HepG2 (cell line): ENCODE data around the gene LRRC8C. TPM values are rescaled to one million over a fixed set of nuclear protein-coding genes. Genes with fewer than 3 reads are reported as not detected.

Experiments used
- ATAC-seq: fragments of 200-7000 bp; cut with Tn5 transposase; 3 replicates; pipeline ENCODE4 v1.9.1; 2020; ENCODE audit warnings: mild to moderate bottlenecking, moderate library complexity
- BruUV-seq: library from RNA; stranded (reverse); fragments of 400-500 nt; replicated peaks from 2 replicates; lab custom pipeline; 2021; lab: Mats Ljungman, UMichigan
- CTCF ChIA-PET: fragments of 300-600 bp; formaldehyde crosslinking; extraction: SDS; loops from one replicate; lab custom pipeline; 2021; ENCODE audit warnings: low total read pairs, inconsistent platforms, low intra/inter-chr PET ratio; lab: Yijun Ruan, JAX
- POLR2A ChIA-PET: fragments of 350-600 bp; sonication (Branson Sonifier 250); formaldehyde crosslinking; loops from one replicate; lab custom pipeline; 2020; ENCODE audit warnings: antibody characterized with exemption, inconsistent platforms; lab: Yijun Ruan, JAX
- DNase-seq: peaks from one replicate; pipeline ENCODE4 v3.0.0-alpha.2; 2015; ENCODE audit warnings: low spot score
- FAIRE-seq: peaks from 3 replicates; lab custom pipeline; 2011; peaks lifted over from hg19 to GRCh38; lab: Jason Lieb, UNC
- H2AFZ ChIP-seq: one replicate; pipeline ENCODE4 v1.6.1; 2011; ENCODE audit warnings: low read length, inconsistent platforms
- H3K27ac ChIP-seq: fragments of 300-600 bp; 3 replicates; pipeline ENCODE4 v1.8.0; 2011; ENCODE audit warnings: mixed run types, mild to moderate bottlenecking, mixed read lengths, low read length, inconsistent platforms; ENCODE audit not compliant: insufficient read depth; ENCODE audit errors: extremely low read length
- H3K27me3 ChIP-seq, 2 experiments: fragments of 200-600 bp in 1 of 2; 2 replicates in 1 of 2; 3 replicates in 1 of 2; pipeline versions ENCODE4 v1.6.0 to v1.8.0; 2011; ENCODE audit warnings: low read length in 2 of 2, mild to moderate bottlenecking in 2 of 2, moderate library complexity in 2 of 2, inconsistent platforms in 1 of 2; ENCODE audit not compliant: insufficient read depth in 2 of 2, control insufficient read depth in 1 of 2
- H3K36me3 ChIP-seq, 2 experiments: fragments of 200-600 bp in 1 of 2; replicated peaks in 1 of 2; 2 replicates in 1 of 2; 3 replicates in 1 of 2; pipeline versions ENCODE4 v1.5.1 to v1.8.0; 2011; ENCODE audit warnings: low read length in 2 of 2, inconsistent platforms in 1 of 2; ENCODE audit not compliant: insufficient read depth in 2 of 2, control insufficient read depth in 1 of 2
- H3K4me1 ChIP-seq: 2 replicates; pipeline ENCODE4 v1.5.1; 2012; ENCODE audit warnings: low read length, inconsistent platforms; ENCODE audit not compliant: insufficient read depth
- H3K4me2 ChIP-seq: 2 replicates; pipeline ENCODE4 v1.6.0; 2011; ENCODE audit warnings: low read depth, low read length, inconsistent platforms
- H3K4me3 ChIP-seq, 3 experiments: fragments of 200-600 bp in 1 of 3; sonication (generic), shearing (Covaris generic) in 1 of 3; replicated peaks in 1 of 3; 2 replicates each; pipeline ENCODE4 v1.5.1; 2011 to 2016; ENCODE audit warnings: low read length in 3 of 3, inconsistent platforms in 2 of 3, low read depth in 2 of 3, mild to moderate bottlenecking in 2 of 3, control low read depth in 1 of 3, mixed read lengths in 1 of 3; ENCODE audit not compliant: insufficient read depth in 1 of 3
- H3K79me2 ChIP-seq: one replicate; pipeline ENCODE4 v1.6.1; 2011; ENCODE audit warnings: low read length, inconsistent platforms; ENCODE audit not compliant: insufficient read depth
- H3K9ac ChIP-seq: 2 replicates; pipeline ENCODE4 v1.6.0; 2011; ENCODE audit warnings: mild to moderate bottlenecking, low read depth, low read length, inconsistent platforms; ENCODE audit not compliant: insufficient read depth
- H3K9me3 ChIP-seq: 2 replicates; pipeline ENCODE4 v1.5.1; 2012; ENCODE audit warnings: mild to moderate bottlenecking, low read length
- H4K20me1 ChIP-seq: 2 replicates; pipeline ENCODE4 v1.6.0; 2011; ENCODE audit warnings: inconsistent platforms, mild to moderate bottlenecking, low read length, moderate library complexity; ENCODE audit not compliant: insufficient read depth
- JUND ChIP-seq: sonication (generic); formaldehyde crosslinking; IDR thresholded peaks from 2 replicates; pipeline ENCODE4 v1.8.0; 2022; ENCODE audit warnings: mild to moderate bottlenecking, missing genetic modification reagents
- KLF12 ChIP-seq: sonication (generic); formaldehyde crosslinking; IDR thresholded peaks from 2 replicates; pipeline ENCODE4 v1.4.0; 2020; ENCODE audit warnings: missing genetic modification reagents, borderline replicate concordance
- NFKB2 ChIP-seq: sonication (generic); formaldehyde crosslinking; IDR thresholded peaks from 2 replicates; pipeline ENCODE4 v1.4.0; 2020; ENCODE audit warnings: missing genetic modification reagents, borderline replicate concordance
- NR2F1 ChIP-seq, 2 experiments: fragments of 450-650 bp in 1 of 2; formaldehyde crosslinking in 1 of 2; IDR thresholded peaks; 2 replicates each; pipeline versions ENCODE4 v1.5.0 to v1.6.1; 2016 to 2020; ENCODE audit warnings: mild to moderate bottlenecking in 1 of 2, missing compliant biosample characterization in 1 of 2, missing genetic modification reagents in 1 of 2, moderate library complexity in 1 of 2
- SAP130 ChIP-seq: IDR thresholded peaks from 2 replicates; pipeline ENCODE4 v1.6.1; 2016; ENCODE audit warnings: low read depth
- YEATS4 ChIP-seq: sonication (generic); formaldehyde crosslinking; IDR thresholded peaks from 2 replicates; pipeline ENCODE4 v1.4.0; 2020; ENCODE audit warnings: missing genetic modification reagents, borderline replicate concordance
- ZNF44 ChIP-seq: sonication (generic); formaldehyde crosslinking; IDR thresholded peaks from 2 replicates; pipeline ENCODE4 v1.5.1; 2020; ENCODE audit warnings: mild to moderate bottlenecking, missing genetic modification reagents
- ZNF768 ChIP-seq: sonication (generic); formaldehyde crosslinking; IDR thresholded peaks from 2 replicates; pipeline ENCODE4 v1.4.0; 2020; ENCODE audit warnings: missing genetic modification reagents
- ZNF772 ChIP-seq: sonication (generic); formaldehyde crosslinking; IDR thresholded peaks from 2 replicates; pipeline ENCODE4 v1.5.0; 2020; ENCODE audit warnings: mild to moderate bottlenecking, missing genetic modification reagents
- ZNF816 ChIP-seq: sonication (generic); formaldehyde crosslinking; IDR thresholded peaks from 2 replicates; pipeline ENCODE4 v1.8.0; 2022; ENCODE audit warnings: missing genetic modification reagents, mild to moderate bottlenecking, borderline replicate concordance
- ZNF879 ChIP-seq: sonication (generic); formaldehyde crosslinking; IDR thresholded peaks from 2 replicates; pipeline ENCODE4 v1.8.1; 2023; ENCODE audit warnings: missing genetic modification reagents
- WGBS: methylation state at CpG from one replicate; pipeline ENCODE4 v1.1.6; 2017; ENCODE audit warnings: low lambda C conversion rate; 5-methylcytosine and 5-hydroxymethylcytosine counted together
- in situ Hi-C: cut with HindIII; loops from 2 replicates; pipeline ENCODE4 v1.10.0; 2017; ENCODE audit warnings: low pct_unique_long_range_greater_than_20kb; ENCODE audit not compliant: extremely low pct_ligation_motif_present
- intact Hi-C: fragments of 100-400 bp; cut with micrococcal nuclease; formaldehyde crosslinking; loops from one replicate; pipeline ENCODE4 v1.10.0; 2022; ENCODE audit not compliant: unreplicated experiment
- polyA plus RNA-seq, 8 experiments: library from polyadenylated mRNA; depleted of rRNA in 3 of 8; stranded (reverse) in 7 of 8; unstranded in 1 of 8; fragments of >200 nt; fragmentation: Illumina TruSeq in 4 of 8; extraction: Trizol in 4 of 8; gene quantifications; 2 replicates each; pipeline versions ENCODE4 v1.2.1 to v1.2.3, GENCODE V29; 2011 to 2016; ENCODE audit warnings: low read depth in 4 of 8, missing spikeins in 1 of 8, mixed read lengths in 1 of 8; ENCODE audit not compliant: insufficient read depth in 1 of 8
- total RNA-seq, 5 experiments: library from RNA; depleted of rRNA; stranded (reverse); fragments of >200 nt; fragmentation: Illumina TruSeq; extraction: Trizol; gene quantifications; 2 replicates each; pipeline ENCODE4 v1.2.3, GENCODE V29; 2016; ENCODE audit warnings: low read depth in 1 of 5
- TF ChIP-seq, protein P1 (sequence below): sonication (generic); formaldehyde crosslinking; conservative IDR thresholded peaks from 2 replicates; pipeline ENCODE4 v1.4.0; 2020; ENCODE audit warnings: mild to moderate bottlenecking, missing genetic modification reagents, moderate library complexity
- TF ChIP-seq, protein P2 (sequence below): sonication (generic); formaldehyde crosslinking; IDR thresholded peaks from 2 replicates; pipeline ENCODE4 v1.8.0; 2022; ENCODE audit warnings: missing genetic modification reagents, mild to moderate bottlenecking, moderate library complexity, borderline replicate concordance
- TF ChIP-seq, protein P3 (sequence below): fragments of 450-650 bp; IDR thresholded peaks from 2 replicates; pipeline ENCODE4 v1.6.1; 2017; ENCODE audit warnings: mild to moderate bottlenecking
- TF ChIP-seq, protein P4 (sequence below): sonication (generic); formaldehyde crosslinking; IDR thresholded peaks from 2 replicates; pipeline ENCODE4 v1.5.0; 2020; ENCODE audit warnings: mild to moderate bottlenecking, missing genetic modification reagents

LRRC8C gene
- total and polyA plus RNA-seq, 2 of the 13 experiments (the other 11 are each of a cell fraction or from before 2014, with no cell fraction given), result 0.22 to 0.32 TPM

DNA sequence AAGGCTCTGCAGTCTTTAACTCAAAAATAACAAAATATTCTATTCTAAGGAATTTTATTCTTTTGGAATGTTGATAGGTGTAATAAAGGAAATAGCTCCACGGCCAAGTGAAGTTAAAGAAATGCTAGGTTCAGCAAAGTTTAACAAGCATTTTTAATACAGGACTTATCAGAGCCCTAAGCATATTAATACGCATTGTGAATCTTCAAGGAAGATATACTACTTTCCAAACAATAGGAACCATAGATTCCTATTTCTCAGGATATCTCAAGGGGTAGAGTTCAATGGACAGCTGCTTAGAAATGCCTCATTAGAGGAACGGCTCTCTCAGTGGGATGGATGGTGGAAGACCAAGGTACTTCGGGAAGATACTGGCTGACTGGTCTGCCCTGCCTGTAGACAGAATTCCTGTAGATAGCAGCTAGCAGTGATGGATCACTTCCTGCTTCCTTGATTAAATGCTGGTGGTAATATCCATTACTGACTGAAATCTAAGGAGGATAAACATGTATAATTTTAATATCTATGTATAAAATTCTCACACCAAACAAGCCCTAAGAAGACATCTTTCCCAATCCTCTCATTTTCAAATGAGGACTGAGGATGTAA lies 8.1 kb upstream of the LRRC8C start:
- no peaks in the 10 kb centered on the region for H3K27me3 ChIP-seq
- DNase-seq (no peak), FAIRE-seq (no peak), ATAC-seq (no peak)
- in situ Hi-C loops (no loop called here), intact Hi-C loops (no loop called here)
- CTCF ChIA-PET, result no interaction called here
- H3K4me3 ChIP-seq, result no peak overlapping the region
- no peak overlapping the region for H2AFZ ChIP-seq
- no peak overlapping the region for H3K4me2 ChIP-seq
- no peaks in the 10 kb centered on the region for H3K9me3 ChIP-seq
- no peaks in the 10 kb centered on the region for H3K36me3 ChIP-seq
- BruUV-seq, result no TSS peak
- POLR2A ChIA-PET, result no interaction called here
- H3K27ac ChIP-seq, result no peak overlapping the region
- no peaks in the 10 kb centered on the region for H3K79me2 ChIP-seq
- WGBS, result 64% methylated on average over 4 of the region's 4 CpGs
- H3K9ac ChIP-seq, result no peak overlapping the region
- H4K20me1 ChIP-seq, result no peaks in the 10 kb centered on the region
- peaks cover 8% of the 10 kb centered on the region; the same call in 1 of the 2 replicates for H3K4me1 ChIP-seq
- TF ChIP-seq ZNF772 (no peak), ZNF44 (CRISPR knock-in tag) (no peak), ZNF816 (CRISPR knock-in tag) (no peak), KLF12 (CRISPR knock-in tag) (no peak), JUND (CRISPR knock-in tag) (no peak), NFKB2 (CRISPR knock-in tag) (no peak), NR2F1 (CRISPR knock-in tag; IDR thresholded peaks at IDR 0.05) (no peak), ZNF879 (CRISPR knock-in tag) (no peak), ZNF768 (CRISPR knock-in tag) (no peak), SAP130 (CRISPR knock-in tag) (no peak), YEATS4 (CRISPR knock-in tag) (no peak)
- TF ChIP-seq, protein P1, sequence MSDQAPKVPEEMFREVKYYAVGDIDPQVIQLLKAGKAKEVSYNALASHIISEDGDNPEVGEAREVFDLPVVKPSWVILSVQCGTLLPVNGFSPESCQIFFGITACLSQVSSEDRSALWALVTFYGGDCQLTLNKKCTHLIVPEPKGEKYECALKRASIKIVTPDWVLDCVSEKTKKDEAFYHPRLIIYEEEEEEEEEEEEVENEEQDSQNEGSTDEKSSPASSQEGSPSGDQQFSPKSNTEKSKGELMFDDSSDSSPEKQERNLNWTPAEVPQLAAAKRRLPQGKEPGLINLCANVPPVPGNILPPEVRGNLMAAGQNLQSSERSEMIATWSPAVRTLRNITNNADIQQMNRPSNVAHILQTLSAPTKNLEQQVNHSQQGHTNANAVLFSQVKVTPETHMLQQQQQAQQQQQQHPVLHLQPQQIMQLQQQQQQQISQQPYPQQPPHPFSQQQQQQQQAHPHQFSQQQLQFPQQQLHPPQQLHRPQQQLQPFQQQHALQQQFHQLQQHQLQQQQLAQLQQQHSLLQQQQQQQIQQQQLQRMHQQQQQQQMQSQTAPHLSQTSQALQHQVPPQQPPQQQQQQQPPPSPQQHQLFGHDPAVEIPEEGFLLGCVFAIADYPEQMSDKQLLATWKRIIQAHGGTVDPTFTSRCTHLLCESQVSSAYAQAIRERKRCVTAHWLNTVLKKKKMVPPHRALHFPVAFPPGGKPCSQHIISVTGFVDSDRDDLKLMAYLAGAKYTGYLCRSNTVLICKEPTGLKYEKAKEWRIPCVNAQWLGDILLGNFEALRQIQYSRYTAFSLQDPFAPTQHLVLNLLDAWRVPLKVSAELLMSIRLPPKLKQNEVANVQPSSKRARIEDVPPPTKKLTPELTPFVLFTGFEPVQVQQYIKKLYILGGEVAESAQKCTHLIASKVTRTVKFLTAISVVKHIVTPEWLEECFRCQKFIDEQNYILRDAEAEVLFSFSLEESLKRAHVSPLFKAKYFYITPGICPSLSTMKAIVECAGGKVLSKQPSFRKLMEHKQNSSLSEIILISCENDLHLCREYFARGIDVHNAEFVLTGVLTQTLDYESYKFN (CRISPR knock-in tag), result no peak
- TF ChIP-seq, protein P2, sequence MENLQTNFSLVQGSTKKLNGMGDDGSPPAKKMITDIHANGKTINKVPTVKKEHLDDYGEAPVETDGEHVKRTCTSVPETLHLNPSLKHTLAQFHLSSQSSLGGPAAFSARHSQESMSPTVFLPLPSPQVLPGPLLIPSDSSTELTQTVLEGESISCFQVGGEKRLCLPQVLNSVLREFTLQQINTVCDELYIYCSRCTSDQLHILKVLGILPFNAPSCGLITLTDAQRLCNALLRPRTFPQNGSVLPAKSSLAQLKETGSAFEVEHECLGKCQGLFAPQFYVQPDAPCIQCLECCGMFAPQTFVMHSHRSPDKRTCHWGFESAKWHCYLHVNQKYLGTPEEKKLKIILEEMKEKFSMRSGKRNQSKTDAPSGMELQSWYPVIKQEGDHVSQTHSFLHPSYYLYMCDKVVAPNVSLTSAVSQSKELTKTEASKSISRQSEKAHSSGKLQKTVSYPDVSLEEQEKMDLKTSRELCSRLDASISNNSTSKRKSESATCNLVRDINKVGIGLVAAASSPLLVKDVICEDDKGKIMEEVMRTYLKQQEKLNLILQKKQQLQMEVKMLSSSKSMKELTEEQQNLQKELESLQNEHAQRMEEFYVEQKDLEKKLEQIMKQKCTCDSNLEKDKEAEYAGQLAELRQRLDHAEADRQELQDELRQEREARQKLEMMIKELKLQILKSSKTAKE (CRISPR knock-in tag), result no peak
- TF ChIP-seq, protein P3, sequence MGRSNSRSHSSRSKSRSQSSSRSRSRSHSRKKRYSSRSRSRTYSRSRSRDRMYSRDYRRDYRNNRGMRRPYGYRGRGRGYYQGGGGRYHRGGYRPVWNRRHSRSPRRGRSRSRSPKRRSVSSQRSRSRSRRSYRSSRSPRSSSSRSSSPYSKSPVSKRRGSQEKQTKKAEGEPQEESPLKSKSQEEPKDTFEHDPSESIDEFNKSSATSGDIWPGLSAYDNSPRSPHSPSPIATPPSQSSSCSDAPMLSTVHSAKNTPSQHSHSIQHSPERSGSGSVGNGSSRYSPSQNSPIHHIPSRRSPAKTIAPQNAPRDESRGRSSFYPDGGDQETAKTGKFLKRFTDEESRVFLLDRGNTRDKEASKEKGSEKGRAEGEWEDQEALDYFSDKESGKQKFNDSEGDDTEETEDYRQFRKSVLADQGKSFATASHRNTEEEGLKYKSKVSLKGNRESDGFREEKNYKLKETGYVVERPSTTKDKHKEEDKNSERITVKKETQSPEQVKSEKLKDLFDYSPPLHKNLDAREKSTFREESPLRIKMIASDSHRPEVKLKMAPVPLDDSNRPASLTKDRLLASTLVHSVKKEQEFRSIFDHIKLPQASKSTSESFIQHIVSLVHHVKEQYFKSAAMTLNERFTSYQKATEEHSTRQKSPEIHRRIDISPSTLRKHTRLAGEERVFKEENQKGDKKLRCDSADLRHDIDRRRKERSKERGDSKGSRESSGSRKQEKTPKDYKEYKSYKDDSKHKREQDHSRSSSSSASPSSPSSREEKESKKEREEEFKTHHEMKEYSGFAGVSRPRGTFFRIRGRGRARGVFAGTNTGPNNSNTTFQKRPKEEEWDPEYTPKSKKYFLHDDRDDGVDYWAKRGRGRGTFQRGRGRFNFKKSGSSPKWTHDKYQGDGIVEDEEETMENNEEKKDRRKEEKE, result no peak
- TF ChIP-seq, protein P4, sequence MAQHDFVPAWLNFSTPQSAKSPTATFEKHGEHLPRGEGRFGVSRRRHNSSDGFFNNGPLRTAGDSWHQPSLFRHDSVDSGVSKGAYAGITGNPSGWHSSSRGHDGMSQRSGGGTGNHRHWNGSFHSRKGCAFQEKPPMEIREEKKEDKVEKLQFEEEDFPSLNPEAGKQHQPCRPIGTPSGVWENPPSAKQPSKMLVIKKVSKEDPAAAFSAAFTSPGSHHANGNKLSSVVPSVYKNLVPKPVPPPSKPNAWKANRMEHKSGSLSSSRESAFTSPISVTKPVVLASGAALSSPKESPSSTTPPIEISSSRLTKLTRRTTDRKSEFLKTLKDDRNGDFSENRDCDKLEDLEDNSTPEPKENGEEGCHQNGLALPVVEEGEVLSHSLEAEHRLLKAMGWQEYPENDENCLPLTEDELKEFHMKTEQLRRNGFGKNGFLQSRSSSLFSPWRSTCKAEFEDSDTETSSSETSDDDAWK, result no peak
